ENCODE measurements around the gene KIF16B.

DNA sequence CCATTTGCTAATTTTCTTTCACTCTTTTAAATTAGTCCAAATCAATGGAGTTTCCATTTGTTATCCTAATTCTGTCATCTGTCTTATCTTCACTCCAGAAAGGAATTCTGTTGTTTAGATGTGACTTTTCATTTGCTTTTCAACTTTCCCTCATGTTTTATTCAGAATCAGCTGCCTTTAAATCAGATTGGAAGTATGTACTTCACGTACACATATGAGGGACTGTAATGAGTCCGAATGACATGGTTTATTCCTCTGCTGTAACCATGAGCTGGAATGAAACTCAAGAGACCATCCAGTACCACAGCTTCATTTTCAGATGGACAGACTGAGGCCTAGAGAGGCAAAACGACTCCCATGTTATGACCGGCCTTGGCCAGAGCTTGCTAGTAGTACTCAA, 302.3 kb downstream of the KIF16B start:
- TF ChIP-seq REST (IDR thresholded peaks at IDR 0.05; ENCODE audit: borderline replicate concordance), result no peak
- TF ChIP-seq REST (CRISPR knock-in tag; IDR thresholded peaks at IDR 0.05; ENCODE audit: low read depth), result no peak
- no peak for TF ChIP-seq MTA2 (IDR thresholded peaks at IDR 0.05; ENCODE audit: low read depth)
- no peak for TF ChIP-seq ZNF274 (IDR thresholded peaks at IDR 0.05; ENCODE audit: borderline replicate concordance, low read depth, low read length)
